ENCODE measurements around the gene POMGNT2. TPM values are rescaled to one million over a fixed set of nuclear protein-coding genes. Genes with fewer than 3 reads are reported as not detected.

POMGNT2 gene
- total RNA-seq, 2 donors from 2014 or later: 11.5 to 13.7 TPM

DNA sequence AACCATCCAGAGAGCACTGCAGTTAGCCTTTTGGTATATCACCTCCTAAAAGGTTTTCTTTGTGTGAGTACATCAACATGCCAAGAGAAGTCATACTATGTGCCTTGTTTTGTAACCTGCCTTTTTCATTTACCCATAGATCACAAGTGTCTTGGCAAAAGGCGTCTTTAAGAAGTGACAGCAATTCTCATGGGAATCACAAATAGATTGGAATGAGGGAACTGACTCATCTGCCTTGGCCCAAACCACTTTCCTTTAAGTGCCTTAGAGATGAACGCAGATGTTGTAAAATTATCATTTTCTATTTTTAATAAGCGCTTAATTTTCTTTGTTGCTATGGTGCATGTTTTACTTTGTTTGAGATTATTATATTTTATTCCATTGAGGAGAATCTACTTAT is 20.7 kb upstream of the POMGNT2 start:
- Histone ChIP-seq H3K4me3 (no peak overlapping the region), H3K9me3 (no peaks in the 10 kb centered on the region), H3K27ac (no peak overlapping the region), H3K36me3 (replicated peaks in 1 of 2; ENCODE audit: insufficient read depth in 1 of 2, low read depth in 2 of 2) (no peaks in the 10 kb centered on the region), H3K27me3 (no peaks in the 10 kb centered on the region), H3K4me1 (no peaks in the 10 kb centered on the region)
- TF ChIP-seq, protein P1, sequence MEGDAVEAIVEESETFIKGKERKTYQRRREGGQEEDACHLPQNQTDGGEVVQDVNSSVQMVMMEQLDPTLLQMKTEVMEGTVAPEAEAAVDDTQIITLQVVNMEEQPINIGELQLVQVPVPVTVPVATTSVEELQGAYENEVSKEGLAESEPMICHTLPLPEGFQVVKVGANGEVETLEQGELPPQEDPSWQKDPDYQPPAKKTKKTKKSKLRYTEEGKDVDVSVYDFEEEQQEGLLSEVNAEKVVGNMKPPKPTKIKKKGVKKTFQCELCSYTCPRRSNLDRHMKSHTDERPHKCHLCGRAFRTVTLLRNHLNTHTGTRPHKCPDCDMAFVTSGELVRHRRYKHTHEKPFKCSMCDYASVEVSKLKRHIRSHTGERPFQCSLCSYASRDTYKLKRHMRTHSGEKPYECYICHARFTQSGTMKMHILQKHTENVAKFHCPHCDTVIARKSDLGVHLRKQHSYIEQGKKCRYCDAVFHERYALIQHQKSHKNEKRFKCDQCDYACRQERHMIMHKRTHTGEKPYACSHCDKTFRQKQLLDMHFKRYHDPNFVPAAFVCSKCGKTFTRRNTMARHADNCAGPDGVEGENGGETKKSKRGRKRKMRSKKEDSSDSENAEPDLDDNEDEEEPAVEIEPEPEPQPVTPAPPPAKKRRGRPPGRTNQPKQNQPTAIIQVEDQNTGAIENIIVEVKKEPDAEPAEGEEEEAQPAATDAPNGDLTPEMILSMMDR (IDR thresholded peaks at IDR 0.05): no peak
- TF ChIP-seq POLR2A (IDR thresholded peaks at IDR 0.05): no peak
- WGBS, 2 donors: 86% methylated on average over 3 of the region's 3 CpGs
- ATAC-seq: no peak
- DNase-seq: no peak
- intact Hi-C loops (cut with DNase I): no loop called here

DNA sequence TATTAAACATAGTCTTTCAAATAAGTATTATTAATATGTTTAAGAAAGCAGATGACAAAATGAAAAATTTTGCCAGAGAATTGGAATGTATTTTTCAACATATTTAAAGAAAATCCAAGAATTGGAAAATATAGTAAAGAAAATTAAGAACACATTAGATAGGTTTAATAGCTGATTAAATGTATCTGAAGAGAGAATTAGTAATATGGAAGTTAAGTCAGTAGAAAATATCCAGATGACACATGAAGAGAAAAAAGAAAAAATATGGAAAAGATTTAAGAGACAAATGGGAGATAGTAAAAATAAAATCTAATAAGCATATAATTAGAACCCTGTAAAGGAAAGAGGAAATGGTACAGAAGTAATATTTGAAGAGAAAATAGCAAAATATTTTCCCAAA is 18.0 kb upstream of the POMGNT2 start:
- no peak for TF ChIP-seq POLR2A (IDR thresholded peaks at IDR 0.05)
- TF ChIP-seq, protein P1 (IDR thresholded peaks at IDR 0.05): no peak
- Histone ChIP-seq H3K4me3 (no peak overlapping the region), H3K27ac (no peak overlapping the region), H3K4me1 (no peaks in the 10 kb centered on the region), H3K36me3 (replicated peaks in 1 of 2; ENCODE audit: insufficient read depth in 1 of 2, low read depth in 2 of 2) (no peaks in the 10 kb centered on the region), H3K9me3 (no peaks in the 10 kb centered on the region), H3K27me3 (no peaks in the 10 kb centered on the region)
- no peak for ATAC-seq
- DNase-seq: no peak
- intact Hi-C loops (cut with DNase I): no loop called here

DNA sequence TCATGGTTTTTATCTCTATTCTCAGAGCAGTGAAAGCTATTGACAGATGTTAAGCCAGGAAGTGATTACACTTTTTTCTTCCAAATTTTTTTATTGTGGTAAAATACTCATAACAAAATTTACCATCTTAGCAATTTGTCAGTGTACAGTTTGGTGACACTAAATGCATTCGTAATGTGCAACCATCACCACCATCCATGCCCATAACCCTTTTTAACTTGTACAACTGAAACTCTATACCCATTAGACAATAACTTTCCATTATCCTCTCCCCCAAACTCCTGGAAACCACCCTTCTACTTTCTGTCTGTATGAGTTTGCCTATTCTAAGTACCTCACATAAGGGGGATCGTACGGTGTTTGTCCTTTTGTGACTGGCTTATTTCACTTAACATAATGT is 15.1 kb upstream of the POMGNT2 start:
- H3K27ac ChIP-seq: no peak overlapping the region
- DNase-seq (no peak), ATAC-seq (no peak)
- no peaks in the 10 kb centered on the region for H3K4me1 ChIP-seq
- no peaks in the 10 kb centered on the region for H3K9me3 ChIP-seq
- no peaks in the 10 kb centered on the region for H3K36me3 ChIP-seq (replicated peaks in 1 of 2; ENCODE audit: insufficient read depth in 1 of 2, low read depth in 2 of 2)
- no peaks in the 10 kb centered on the region for H3K27me3 ChIP-seq
- TF ChIP-seq, protein P1 (IDR thresholded peaks at IDR 0.05): no peak
- no peak for TF ChIP-seq POLR2A (IDR thresholded peaks at IDR 0.05)
- 83 to 92% methylated on average over 3 of the region's 3 CpGs for WGBS, 2 donors
- no peak overlapping the region for H3K4me3 ChIP-seq
- intact Hi-C loops (cut with DNase I): no loop called here

DNA sequence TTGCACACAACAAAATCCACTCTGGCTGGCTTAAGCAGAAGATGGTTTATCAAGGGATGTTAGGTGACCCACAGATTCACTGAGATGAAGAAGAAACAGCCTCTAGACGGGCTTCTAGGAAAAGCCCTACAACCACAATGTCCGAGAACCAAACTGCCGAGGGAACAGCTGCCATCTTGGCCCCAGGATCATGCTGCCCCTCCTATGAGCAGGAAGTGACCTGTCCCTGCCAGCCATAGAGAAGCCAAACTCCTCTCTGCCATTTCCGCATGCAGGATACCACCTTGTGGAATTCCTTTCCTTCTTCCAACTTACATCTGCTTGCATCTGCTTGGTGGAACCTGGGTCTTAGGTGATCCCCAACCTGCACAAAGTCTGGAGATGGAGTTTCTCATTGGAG is 11.4 kb upstream of the POMGNT2 start:
- Histone ChIP-seq H3K27ac (no peak overlapping the region), H3K9me3 (no peaks in the 10 kb centered on the region), H3K4me1 (no peaks in the 10 kb centered on the region), H3K4me3 (no peak overlapping the region), H3K27me3 (no peaks in the 10 kb centered on the region), H3K36me3 (replicated peaks in 1 of 2; ENCODE audit: insufficient read depth in 1 of 2, low read depth in 2 of 2) (no peaks in the 10 kb centered on the region)
- WGBS, 2 donors: 77 to 83% methylated on average over 4 of the region's 4 CpGs
- intact Hi-C loops (cut with DNase I): no loop called here
- TF ChIP-seq, protein P1 (IDR thresholded peaks at IDR 0.05): no peak
- DNase-seq (no peak), ATAC-seq (no peak)

DNA sequence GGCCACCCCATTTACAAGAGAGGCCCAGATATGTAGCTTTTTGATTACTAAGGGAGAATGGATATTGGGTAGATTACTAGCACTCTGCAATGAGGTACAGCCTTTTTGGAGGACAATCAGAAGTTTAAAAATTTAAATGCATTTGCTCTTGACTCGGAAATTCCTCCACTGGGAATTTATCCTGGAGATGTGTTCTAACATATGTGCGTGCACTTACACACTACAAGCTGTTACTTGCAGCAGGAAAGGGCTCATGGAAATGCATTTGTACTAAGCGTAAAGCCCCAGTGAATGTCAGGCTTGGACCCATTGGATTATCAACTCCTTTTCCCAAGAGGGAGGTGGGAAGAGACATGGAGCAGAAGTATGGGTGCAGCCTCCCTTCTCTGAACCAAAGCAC is 7.8 kb upstream of the POMGNT2 start:
- DNase-seq (no peak), ATAC-seq (no peak)
- 88 to 91% methylated on average over 3 of the region's 3 CpGs for WGBS, 2 donors
- intact Hi-C loops (cut with DNase I): no loop called here
- H3K27me3 ChIP-seq: no peaks in the 10 kb centered on the region
- TF ChIP-seq POLR2A (IDR thresholded peaks at IDR 0.05): no peak
- TF ChIP-seq, protein P1 (IDR thresholded peaks at IDR 0.05): no peak
- no peaks in the 10 kb centered on the region for H3K36me3 ChIP-seq (replicated peaks in 1 of 2; ENCODE audit: insufficient read depth in 1 of 2, low read depth in 2 of 2)
- H3K4me1 ChIP-seq: no peaks in the 10 kb centered on the region
- H3K4me3 ChIP-seq: no peak overlapping the region
- H3K9me3 ChIP-seq: no peaks in the 10 kb centered on the region
- no peak overlapping the region for H3K27ac ChIP-seq

Data from body of pancreas (tissue), 4 donors.